Right atrium auricular region (tissue), 2 donors: Measurements from ENCODE around the gene CT45A8. TPM values are rescaled to one million over a fixed set of nuclear protein-coding genes. Genes with fewer than 3 reads are reported as not detected.
"Not testable (repeated sequence)": the region's sequence is repeated elsewhere in the genome, so short reads cannot be mapped to it uniquely, and the experiment has no call there.

Experiments
- DNase-seq: peaks from one replicate; pipeline ENCODE4 v3.0.0-alpha.2; 2019; ENCODE audit warnings: low spot score
- H3K27ac ChIP-seq, 2 donors: fragments of 200-600 bp; sonication (generic); 1 replicate in 1 of 2; 2 replicates in 1 of 2; pipeline ENCODE4 v1.5.1; 2016 to 2019
- H3K27me3 ChIP-seq, 2 donors: fragments of 200-600 bp; sonication (generic); one replicate each; pipeline versions ENCODE4 v1.5.1 to v1.6.0; 2017 to 2019
- H3K36me3 ChIP-seq: fragments of 200-600 bp; sonication (generic); one replicate; pipeline ENCODE4 v1.5.1; 2016
- H3K4me1 ChIP-seq, 2 donors: fragments of 200-600 bp; sonication (generic); one replicate each; pipeline versions ENCODE4 v1.5.1 to v1.6.0; 2017 to 2019
- H3K4me3 ChIP-seq, 2 donors: fragments of 200-600 bp; sonication (generic); 1 replicate in 1 of 2; 2 replicates in 1 of 2; pipeline ENCODE4 v1.5.1; 2017 to 2019; ENCODE audit warnings: mild to moderate bottlenecking in 1 of 2, moderate library complexity in 1 of 2
- H3K9me3 ChIP-seq, 2 donors: fragments of 200-600 bp; sonication (generic); one replicate each; pipeline ENCODE4 v1.5.1; 2019
- total RNA-seq, 2 donors: library from RNA; depleted of rRNA; stranded (reverse); fragments of >200 nt; gene quantifications; one replicate each; pipeline ENCODE4 v1.1.0, GENCODE V29; 2016
- TF ChIP-seq, protein P1 (sequence below), 2 donors: fragments of 200-600 bp; sonication (generic); IDR thresholded peaks; one replicate each; pipeline ENCODE4 v1.5.1; 2019; ENCODE audit warnings: antibody characterized with exemption in 2 of 2

The CT45A8 gene
- total RNA-seq = not detected

- H3K27ac ChIP-seq, H3K9me3 ChIP-seq, H3K27me3 ChIP-seq, DNase-seq, H3K4me1 ChIP-seq, H3K36me3 ChIP-seq, H3K4me3 ChIP-seq: not testable (repeated sequence)
Measured at GRCh38 chrX:135854438-135854837, at the start of gene CT45A8. Gene CT45A8, minus strand, starts transcription at chrX:135854538. Its CDS starts 3,755 bp downstream, at chrX:135850783.

DNA sequence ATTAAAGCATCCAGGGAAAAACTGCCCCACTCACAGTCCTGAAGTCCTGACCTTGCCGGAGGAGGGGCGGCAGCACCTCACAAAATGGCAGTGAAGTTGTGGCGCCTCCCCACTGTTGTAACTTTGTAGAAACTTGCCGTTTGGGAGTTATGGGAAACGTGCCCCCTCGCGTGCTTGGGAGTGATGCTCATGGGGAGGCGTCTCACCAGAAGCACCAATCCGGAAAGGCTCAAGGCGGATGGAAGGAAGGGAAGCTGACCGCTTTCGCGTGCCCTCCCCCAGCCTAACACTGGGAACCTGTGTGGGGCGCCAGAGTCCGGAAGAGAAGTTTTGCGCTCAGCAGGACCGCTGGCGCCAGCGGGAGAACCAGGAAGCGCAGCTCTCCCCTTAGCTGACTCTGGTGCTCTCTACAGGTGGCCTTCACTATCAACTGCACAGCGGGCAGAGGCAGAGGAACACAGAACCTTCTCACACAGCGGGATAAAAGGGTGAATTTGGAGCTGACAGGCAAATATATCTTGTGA is 39.0 kb upstream of the CT45A8 start, which contains the start of the genes CT45A10 and SAGE1:
TSS of gene CT45A10 (minus strand) at position 151 of the 524 bp plus-strand sequence. CDS start 8,100 bp downstream, outside the sequence.
TSS of gene SAGE1 (plus strand) at position 423 of the 524 bp plus-strand sequence. CDS start 2,527 bp downstream, outside the sequence.
- no peak within 1 kb of the TSS for H3K27ac ChIP-seq
- no peaks in the 10 kb centered on the region for H3K9me3 ChIP-seq
- H3K27me3 ChIP-seq = no peaks in the 10 kb centered on the region
- no peak within 1 kb of the TSS for H3K4me3 ChIP-seq
- TF ChIP-seq, protein P1, sequence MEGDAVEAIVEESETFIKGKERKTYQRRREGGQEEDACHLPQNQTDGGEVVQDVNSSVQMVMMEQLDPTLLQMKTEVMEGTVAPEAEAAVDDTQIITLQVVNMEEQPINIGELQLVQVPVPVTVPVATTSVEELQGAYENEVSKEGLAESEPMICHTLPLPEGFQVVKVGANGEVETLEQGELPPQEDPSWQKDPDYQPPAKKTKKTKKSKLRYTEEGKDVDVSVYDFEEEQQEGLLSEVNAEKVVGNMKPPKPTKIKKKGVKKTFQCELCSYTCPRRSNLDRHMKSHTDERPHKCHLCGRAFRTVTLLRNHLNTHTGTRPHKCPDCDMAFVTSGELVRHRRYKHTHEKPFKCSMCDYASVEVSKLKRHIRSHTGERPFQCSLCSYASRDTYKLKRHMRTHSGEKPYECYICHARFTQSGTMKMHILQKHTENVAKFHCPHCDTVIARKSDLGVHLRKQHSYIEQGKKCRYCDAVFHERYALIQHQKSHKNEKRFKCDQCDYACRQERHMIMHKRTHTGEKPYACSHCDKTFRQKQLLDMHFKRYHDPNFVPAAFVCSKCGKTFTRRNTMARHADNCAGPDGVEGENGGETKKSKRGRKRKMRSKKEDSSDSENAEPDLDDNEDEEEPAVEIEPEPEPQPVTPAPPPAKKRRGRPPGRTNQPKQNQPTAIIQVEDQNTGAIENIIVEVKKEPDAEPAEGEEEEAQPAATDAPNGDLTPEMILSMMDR (IDR thresholded peaks at IDR 0.05) = no peak
- DNase-seq = no peak
- H3K4me1 ChIP-seq = no peaks in the 10 kb centered on the region
- no peaks in the 10 kb centered on the region for H3K36me3 ChIP-seq

GRCh38 chrX:135892781-135893180 is 38.4 kb upstream of the CT45A8 start:
- TF ChIP-seq, protein P1 (IDR thresholded peaks at IDR 0.05) = no peak
- Histone ChIP-seq H3K36me3 (no peaks in the 10 kb centered on the region), H3K27me3 (no peaks in the 10 kb centered on the region), H3K9me3 (no peaks in the 10 kb centered on the region), H3K4me1 (no peaks in the 10 kb centered on the region), H3K4me3 (no peak overlapping the region), H3K27ac (no peak overlapping the region)
- no peak for DNase-seq

- H3K27me3 ChIP-seq = no peaks in the 10 kb centered on the region
- H3K27ac ChIP-seq = no peak overlapping the region
- TF ChIP-seq, protein P1 (IDR thresholded peaks at IDR 0.05) = no peak
- no peak for DNase-seq
- no peaks in the 10 kb centered on the region for H3K36me3 ChIP-seq
- H3K9me3 ChIP-seq = no peaks in the 10 kb centered on the region
- H3K4me3 ChIP-seq = no peak overlapping the region
- no peaks in the 10 kb centered on the region for H3K4me1 ChIP-seq
Measured at GRCh38 chrX:135890087-135890585, 35.8 kb upstream of the CT45A8 start.

- not testable (repeated sequence) for H3K27me3 ChIP-seq, H3K36me3 ChIP-seq, H3K9me3 ChIP-seq, H3K4me1 ChIP-seq, H3K4me3 ChIP-seq, DNase-seq, H3K27ac ChIP-seq
Measured at GRCh38 chrX:135888976-135889375, 34.6 kb upstream of the CT45A8 start.

GRCh38 chrX:135888230-135888629 is 33.9 kb upstream of the CT45A8 start:
- H3K4me3 ChIP-seq, H3K36me3 ChIP-seq, H3K9me3 ChIP-seq, H3K4me1 ChIP-seq, H3K27me3 ChIP-seq, DNase-seq, H3K27ac ChIP-seq: not testable (repeated sequence)

DNA sequence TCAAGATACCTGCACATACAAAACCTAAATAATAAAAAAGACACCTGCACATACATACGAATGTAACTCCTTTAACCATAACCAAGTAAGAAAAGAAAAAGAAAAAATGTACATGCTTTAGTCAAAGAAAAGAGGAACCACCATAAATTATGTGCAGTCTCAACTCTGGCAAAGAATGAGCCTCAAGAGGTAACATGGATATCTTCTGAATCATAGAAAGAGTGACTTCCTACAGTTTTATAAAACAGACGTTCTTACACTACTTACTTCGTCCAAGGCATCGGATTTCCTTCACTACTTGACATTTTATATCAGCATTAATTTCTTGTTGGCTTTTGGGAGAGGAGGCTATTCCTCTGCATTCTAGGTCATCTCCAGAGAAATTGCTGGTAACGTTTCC is 28.4 kb upstream of the CT45A8 start:
- not testable (repeated sequence) for H3K36me3 ChIP-seq, H3K4me1 ChIP-seq, H3K9me3 ChIP-seq, H3K27me3 ChIP-seq, H3K27ac ChIP-seq, H3K4me3 ChIP-seq, DNase-seq

GRCh38 chrX:135871712-135872111 is 17.4 kb upstream of the CT45A8 start, which contains the start of gene CT45A9:
Gene CT45A9, minus strand, starts transcription at chrX:135871812. Its CDS starts 3,751 bp downstream, at chrX:135868061.
- DNase-seq, H3K9me3 ChIP-seq, H3K4me1 ChIP-seq, H3K4me3 ChIP-seq, H3K27ac ChIP-seq, H3K36me3 ChIP-seq, H3K27me3 ChIP-seq: not testable (repeated sequence)

DNA sequence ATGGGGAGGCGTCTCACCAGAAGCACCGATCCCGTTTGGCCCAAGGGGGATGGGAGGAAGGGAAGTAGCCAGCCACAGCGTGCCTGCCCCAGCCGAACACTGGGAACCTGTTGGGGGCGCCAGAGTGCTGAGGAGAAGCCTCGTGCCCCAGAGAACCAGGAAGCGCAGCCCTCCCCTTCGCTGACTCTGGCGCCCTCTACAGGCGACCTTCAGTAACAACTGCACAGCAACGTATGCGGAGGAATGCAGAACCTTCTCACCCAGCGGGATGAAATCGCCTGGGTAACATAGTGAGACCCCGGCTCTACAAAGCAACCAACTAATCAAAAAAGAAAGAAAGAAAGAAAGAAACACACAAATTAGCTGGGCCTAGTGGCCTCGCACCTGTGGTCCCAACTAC is 17.2 kb downstream of the CT45A8 start, which contains the start of gene CT45A7:
TSS of gene CT45A7 (minus strand) at position 101 of the 400 bp plus-strand sequence. CDS start 3,747 bp downstream, outside the sequence.
- not testable (repeated sequence) for H3K4me1 ChIP-seq, H3K4me3 ChIP-seq, H3K9me3 ChIP-seq, H3K27ac ChIP-seq, H3K27me3 ChIP-seq, DNase-seq, H3K36me3 ChIP-seq

GRCh38 chrX:135819912-135820311 is 34.4 kb downstream of the CT45A8 start, which contains the start of gene CT45A2:
Gene CT45A2, minus strand, starts transcription at chrX:135820012. Its CDS starts 3,747 bp downstream, at chrX:135816265.
- not testable (repeated sequence) for DNase-seq, H3K36me3 ChIP-seq, H3K27ac ChIP-seq, H3K9me3 ChIP-seq, H3K27me3 ChIP-seq, H3K4me1 ChIP-seq, H3K4me3 ChIP-seq

- not testable (repeated sequence) for H3K9me3 ChIP-seq
Measured at GRCh38 chrX:135802687-135803086, 51.7 kb downstream of the CT45A8 start, which contains the start of gene CT45A6. Gene CT45A6, minus strand, starts transcription at chrX:135802787. Its CDS starts 3,794 bp downstream, at chrX:135798993.

More at GRCh38 chrX:135802687-135803086, 51.7 kb downstream of the CT45A8 start, which contains the start of gene CT45A6:
- H3K4me3 ChIP-seq, DNase-seq, H3K4me1 ChIP-seq, H3K36me3 ChIP-seq, H3K27ac ChIP-seq, H3K27me3 ChIP-seq: not testable (repeated sequence)
